H1 (cell line): ENCODE measurements around the gene ISCA2. TPM values are rescaled to one million over a fixed set of nuclear protein-coding genes. Genes with fewer than 3 reads are reported as not detected.

Source experiments
- CTCF ChIA-PET: fragments of 300-600 bp; sonication (Branson Sonifier 250); formaldehyde crosslinking; loops from one replicate; lab custom pipeline; 2021; ENCODE audit not compliant: partially characterized antibody; lab: Charles Lee
- POLR2A ChIA-PET: fragments of 300-600 bp; sonication (Branson Sonifier 250); formaldehyde crosslinking; loops from one replicate; lab custom pipeline; 2021; ENCODE audit warnings: inconsistent platforms; ENCODE audit not compliant: partially characterized antibody; lab: Charles Lee
- DNase-seq, 2 experiments: peaks; one replicate each; pipeline versions ENCODE4 v3.0.0 to v3.0.0-alpha.2; 2010 to 2022; ENCODE audit warnings: low spot score in 2 of 2, low read depth in 1 of 2, mixed read lengths in 1 of 2
- FAIRE-seq: peaks from 2 replicates; lab custom pipeline; 2011; peaks lifted over from hg19 to GRCh38; lab: Jason Lieb, UNC
- H2AFZ ChIP-seq: 2 replicates; pipeline ENCODE4 v1.8.1; 2012; ENCODE audit warnings: low read length, inconsistent platforms
- H2AK5ac ChIP-seq: 2 replicates; pipeline ENCODE4 v1.6.1; 2013; ENCODE audit warnings: low read depth, low read length
- H2BK120ac ChIP-seq: replicated peaks from 2 replicates; pipeline ENCODE3; 2013; ENCODE audit warnings: low read depth, low read length, inconsistent platforms
- H2BK12ac ChIP-seq: 2 replicates; pipeline ENCODE4 v1.6.1; 2013; ENCODE audit warnings: low read depth, low read length
- H2BK15ac ChIP-seq: 2 replicates; pipeline ENCODE4 v1.6.1; 2013; ENCODE audit warnings: low read length
- H2BK20ac ChIP-seq: 2 replicates; pipeline ENCODE4 v1.6.1; 2013; ENCODE audit warnings: low read length
- H2BK5ac ChIP-seq: 2 replicates; pipeline ENCODE4 v1.6.1; 2013; ENCODE audit warnings: low read depth, low read length
- H3K14ac ChIP-seq: 2 replicates; pipeline ENCODE4 v1.6.1; 2013; ENCODE audit warnings: inconsistent platforms; ENCODE audit not compliant: insufficient read length
- H3K18ac ChIP-seq: 2 replicates; pipeline ENCODE4 v1.6.1; 2013; ENCODE audit warnings: low read length; ENCODE audit errors: extremely low read depth
- H3K23ac ChIP-seq: 2 replicates; pipeline ENCODE4 v1.6.1; 2013; ENCODE audit warnings: inconsistent platforms; ENCODE audit not compliant: insufficient read length
- H3K23me2 ChIP-seq: 2 replicates; pipeline ENCODE4 v1.6.1; 2013; ENCODE audit warnings: low read depth, low read length
- H3K27ac ChIP-seq: 2 replicates; pipeline ENCODE4 v1.6.1; 2011; ENCODE audit warnings: low read depth, low read length, inconsistent platforms
- H3K27me3 ChIP-seq, 4 experiments: replicated peaks in 1 of 4; 1 replicate in 1 of 4; 2 replicates in 3 of 4; pipeline versions ENCODE4 v1.6.1 to v1.8.1; 2011 to 2013; ENCODE audit warnings: low read length in 3 of 4, mild to moderate bottlenecking in 3 of 4, inconsistent platforms in 2 of 4, mixed read lengths in 2 of 4, moderate library complexity in 1 of 4; ENCODE audit not compliant: control insufficient read depth in 3 of 4, insufficient read depth in 3 of 4; ENCODE audit errors: extremely low read depth in 1 of 4
- H3K36me3 ChIP-seq, 4 experiments: 2 replicates each; pipeline versions ENCODE4 v1.6.1 to v1.8.1; 2011 to 2013; ENCODE audit warnings: mild to moderate bottlenecking in 4 of 4, low read length in 3 of 4, moderate library complexity in 2 of 4, control low read depth in 1 of 4, inconsistent platforms in 1 of 4; ENCODE audit not compliant: insufficient read depth in 4 of 4, control insufficient read depth in 2 of 4
- H3K4ac ChIP-seq: replicated peaks from 2 replicates; pipeline ENCODE3; 2013; ENCODE audit warnings: low read length, low read depth, mixed read lengths, inconsistent platforms; ENCODE audit not compliant: insufficient read length
- H3K4me1 ChIP-seq, 4 experiments: replicated peaks in 1 of 4; 1 replicate in 1 of 4; 2 replicates in 3 of 4; pipeline versions ENCODE4 v1.6.1 to v1.8.1; 2011 to 2013; ENCODE audit warnings: low read length in 3 of 4, inconsistent platforms in 2 of 4, mixed read lengths in 1 of 4; ENCODE audit not compliant: insufficient read depth in 4 of 4, control insufficient read depth in 3 of 4
- H3K4me2 ChIP-seq, 2 experiments: 2 replicates each; pipeline versions ENCODE4 v1.6.1 to v1.8.1; 2011 to 2013; ENCODE audit warnings: low read depth in 2 of 2, low read length in 2 of 2, control low read depth in 1 of 2, inconsistent platforms in 1 of 2, mild to moderate bottlenecking in 1 of 2; ENCODE audit not compliant: insufficient read depth in 1 of 2
- H3K4me3 ChIP-seq, 4 experiments: fragments of 200-600, 300-600 bp in 1 of 4; sonication (generic), shearing (Covaris generic), sonication (Bioruptor Twin) in 1 of 4; 2 replicates each; pipeline versions ENCODE4 v1.5.1 to v1.8.1; 2011 to 2016; ENCODE audit warnings: low read length in 4 of 4, low read depth in 3 of 4, control low read depth in 2 of 4, inconsistent platforms in 2 of 4, mild to moderate bottlenecking in 2 of 4, mixed read lengths in 1 of 4, moderate library complexity in 1 of 4; ENCODE audit not compliant: insufficient read depth in 2 of 4; ENCODE audit errors: extremely low read depth in 1 of 4
- H3K56ac ChIP-seq: replicated peaks from 2 replicates; pipeline ENCODE3; 2013; ENCODE audit warnings: low read depth, mild to moderate bottlenecking, mixed read lengths, low read length, inconsistent platforms; ENCODE audit not compliant: insufficient read length
- H3K79me1 ChIP-seq: 2 replicates; pipeline ENCODE4 v1.6.1; 2013; ENCODE audit warnings: low read depth, low read length, control low read depth
- H3K79me2 ChIP-seq, 2 experiments: 2 replicates each; pipeline versions ENCODE4 v1.6.1 to v1.8.1; 2012 to 2013; ENCODE audit warnings: low read length in 2 of 2, mild to moderate bottlenecking in 2 of 2, inconsistent platforms in 1 of 2; ENCODE audit not compliant: insufficient read depth in 2 of 2, control insufficient read depth in 1 of 2
- H3K9ac ChIP-seq, 4 experiments: replicated peaks in 1 of 4; 1 replicate in 1 of 4; 2 replicates in 3 of 4; pipeline versions ENCODE4 v1.6.1 to v1.8.1; 2011 to 2013; ENCODE audit warnings: low read depth in 3 of 4, low read length in 3 of 4, control low read depth in 2 of 4, mild to moderate bottlenecking in 2 of 4, moderate library complexity in 2 of 4, inconsistent platforms in 1 of 4; ENCODE audit errors: extremely low read depth in 1 of 4
- H3K9me3 ChIP-seq, 2 experiments: 2 replicates each; pipeline versions ENCODE4 v1.6.1 to v1.8.1; 2012 to 2013; ENCODE audit warnings: mild to moderate bottlenecking in 2 of 2, moderate library complexity in 2 of 2, control low read depth in 1 of 2, inconsistent platforms in 1 of 2, low read depth in 1 of 2, low read length in 1 of 2, mixed read lengths in 1 of 2; ENCODE audit not compliant: insufficient read depth in 2 of 2
- H4K20me1 ChIP-seq, 2 experiments: replicated peaks in 1 of 2; 2 replicates each; pipeline versions ENCODE3 to v1.8.1; 2011 to 2013; ENCODE audit warnings: inconsistent platforms in 2 of 2, low read length in 2 of 2, mild to moderate bottlenecking in 1 of 2; ENCODE audit not compliant: insufficient read depth in 2 of 2, control insufficient read depth in 1 of 2
- H4K5ac ChIP-seq: 2 replicates; pipeline ENCODE4 v1.6.1; 2013; ENCODE audit warnings: low read length, low read depth, mixed read lengths, inconsistent platforms; ENCODE audit not compliant: insufficient read length
- H4K8ac ChIP-seq: 2 replicates; pipeline ENCODE4 v1.8.0; 2013; ENCODE audit warnings: mild to moderate bottlenecking, moderate library complexity, low read length, inconsistent platforms; ENCODE audit not compliant: insufficient read depth; ENCODE audit errors: extremely low read depth
- H4K91ac ChIP-seq: replicated peaks from 2 replicates; pipeline ENCODE3; 2013; ENCODE audit warnings: low read length, mixed read lengths, inconsistent platforms; ENCODE audit not compliant: insufficient read length
- MAFK ChIP-seq: IDR thresholded peaks from 2 replicates; pipeline ENCODE4 v1.6.1; 2012; ENCODE audit warnings: low read depth, mild to moderate bottlenecking, improper control_type of control experiment, low read length
- SIRT6 ChIP-seq: IDR thresholded peaks from one replicate; pipeline ENCODE4 v1.7.1; 2012; ENCODE audit warnings: low read length, inconsistent platforms
- WGBS, 2 experiments: shearing (Covaris generic) in 1 of 2; methylation state at CpG; one replicate each; pipeline versions ENCODE4 v1.1.6 to v1.1.7; 2013 to 2015; ENCODE audit warnings: low lambda C conversion rate in 2 of 2, mixed read lengths in 2 of 2, inconsistent platforms in 1 of 2, low coverage in 1 of 2, missing lambda C conversion rate in 1 of 2; ENCODE audit not compliant: insufficient replicate concordance in 2 of 2, insufficient coverage in 1 of 2, insufficient read length in 1 of 2; ENCODE audit errors: extremely low coverage in 1 of 2, missing lambda C conversion rate in 1 of 2; 5-methylcytosine and 5-hydroxymethylcytosine counted together
- polyA plus RNA-seq, 7 experiments: library from polyadenylated mRNA; depleted of rRNA in 3 of 7; stranded (reverse) in 5 of 7; unstranded in 2 of 7; fragments of >200 nt in 5 of 7; fragments of 200-250 nt in 2 of 7; gene quantifications; 1 replicate in 5 of 7; 2 replicates in 1 of 7; 4 replicates in 1 of 7; pipeline versions ENCODE4 v1.2.1 to v1.2.3, GENCODE V29; 2011 to 2013; ENCODE audit warnings: missing spikeins in 2 of 7, mixed read lengths in 2 of 7
- total RNA-seq: library from RNA; stranded (reverse); fragmentation: NEBNext Ultra II Directional; extraction: Animal tissue kit (Norgen Biotek cat#: 25700); gene quantifications from 2 replicates; pipeline ENCODE4 v1.2.1, GENCODE V29; 2021

The ISCA2 gene
- total and polyA plus RNA-seq, 2 of the 8 experiments (the other 6 are each of a cell fraction or from before 2014, with no cell fraction given) = 43.5 to 78.6 TPM

- Histone ChIP-seq H3K27ac (no peak overlapping the region), H3K36me3 (no peaks in the 10 kb centered on the region), H2BK5ac (no peak overlapping the region), H3K27me3 (no peaks in the 10 kb centered on the region), H2AFZ (no peak overlapping the region), H3K56ac (no peak overlapping the region), H2BK20ac (no peak overlapping the region), H3K23ac (no peak overlapping the region), H2BK15ac (no peak overlapping the region), H3K9ac (no peak overlapping the region), H3K23me2 (no peaks in the 10 kb centered on the region), H2BK120ac (no peak overlapping the region), H3K9me3 (no peaks in the 10 kb centered on the region), H4K91ac (no peak overlapping the region), H3K4me1 (no peaks in the 10 kb centered on the region; a peak in 2 of 7 replicates), H3K14ac (no peak overlapping the region), H3K79me2 (no peaks in the 10 kb centered on the region), H3K4me2 (no peak overlapping the region), H2AK5ac (no peak overlapping the region), H2BK12ac (no peak overlapping the region), H3K18ac (no peak overlapping the region), H3K4me3 (no peak overlapping the region), H3K4ac (no peak overlapping the region), H4K8ac (no peak overlapping the region; the same call in 1 of the 2 replicates), H4K5ac (no peak overlapping the region), H3K79me1 (no peaks in the 10 kb centered on the region), H4K20me1 (no peaks in the 10 kb centered on the region)
- FAIRE-seq (no peak), DNase-seq (no peak)
- TF ChIP-seq SIRT6 (no peak), MAFK (no peak)
- 88% methylated on average over 10 of the region's 10 CpGs; no CpG with 5 or more reads in 1 of the 2 experiments for WGBS, 2 experiments
- POLR2A ChIA-PET = no interaction called here
- CTCF ChIA-PET = interaction anchor here (1.1 to 2.0 kb wide), 4 partner anchors 8 to 74 kb away, joined by 3 to 9 read pairs (median 4); no protein-coding TSS in a partner anchor
Measured at GRCh38 chr14:74535756-74536325, 42.3 kb downstream of the ISCA2 start.
